Measurements from ENCODE around the gene SRRM5.

DNA sequence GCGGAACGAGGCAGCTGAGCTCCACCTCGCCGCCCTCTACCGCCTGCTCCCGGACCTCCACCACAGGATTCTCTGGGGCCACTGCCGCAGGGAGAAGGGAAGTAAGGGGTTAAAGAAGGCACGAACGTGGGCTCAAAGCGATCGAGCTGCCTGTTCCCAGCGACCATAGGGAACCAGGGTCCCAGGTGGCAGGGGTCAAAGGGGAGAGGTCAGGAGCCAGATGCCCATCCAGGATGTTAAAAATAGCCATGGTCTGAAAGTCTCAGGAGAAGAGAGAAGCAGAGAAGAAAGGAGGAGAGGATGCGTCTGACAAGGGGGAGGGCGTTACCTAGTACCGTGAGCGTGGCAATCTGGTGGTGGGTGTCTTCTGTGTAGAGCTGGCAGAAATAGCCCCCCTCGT, 14.9 kb downstream of the SRRM5 start:
- TF ChIP-seq, protein P1, sequence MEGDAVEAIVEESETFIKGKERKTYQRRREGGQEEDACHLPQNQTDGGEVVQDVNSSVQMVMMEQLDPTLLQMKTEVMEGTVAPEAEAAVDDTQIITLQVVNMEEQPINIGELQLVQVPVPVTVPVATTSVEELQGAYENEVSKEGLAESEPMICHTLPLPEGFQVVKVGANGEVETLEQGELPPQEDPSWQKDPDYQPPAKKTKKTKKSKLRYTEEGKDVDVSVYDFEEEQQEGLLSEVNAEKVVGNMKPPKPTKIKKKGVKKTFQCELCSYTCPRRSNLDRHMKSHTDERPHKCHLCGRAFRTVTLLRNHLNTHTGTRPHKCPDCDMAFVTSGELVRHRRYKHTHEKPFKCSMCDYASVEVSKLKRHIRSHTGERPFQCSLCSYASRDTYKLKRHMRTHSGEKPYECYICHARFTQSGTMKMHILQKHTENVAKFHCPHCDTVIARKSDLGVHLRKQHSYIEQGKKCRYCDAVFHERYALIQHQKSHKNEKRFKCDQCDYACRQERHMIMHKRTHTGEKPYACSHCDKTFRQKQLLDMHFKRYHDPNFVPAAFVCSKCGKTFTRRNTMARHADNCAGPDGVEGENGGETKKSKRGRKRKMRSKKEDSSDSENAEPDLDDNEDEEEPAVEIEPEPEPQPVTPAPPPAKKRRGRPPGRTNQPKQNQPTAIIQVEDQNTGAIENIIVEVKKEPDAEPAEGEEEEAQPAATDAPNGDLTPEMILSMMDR (IDR thresholded peaks at IDR 0.05), result no peak
- no peak for TF ChIP-seq POLR2A (IDR thresholded peaks at IDR 0.05)
